ENCODE measurements around the gene SCFD2.
A peak's percentile ranks its signal among the peaks of the same experiment; 100 is the strongest.

Gene SCFD2

GRCh38 chr4:52876069-52876468, 489.8 kb downstream of the SCFD2 start:
- DNase-seq (ENCODE audit: low spot score): no peak

- DNase-seq (ENCODE audit: low spot score): no peak
Measured at GRCh38 chr4:52874948-52875347, 490.9 kb downstream of the SCFD2 start.

GRCh38 chr4:52873861-52874343, 492.0 kb downstream of the SCFD2 start:
- no peak for DNase-seq (ENCODE audit: low spot score)

- no peak for DNase-seq (ENCODE audit: low spot score)
Measured at GRCh38 chr4:52873191-52873590, 492.7 kb downstream of the SCFD2 start.

- DNase-seq (ENCODE audit: low spot score): no peak
Measured at GRCh38 chr4:52870225-52870624, 495.6 kb downstream of the SCFD2 start.

DNA sequence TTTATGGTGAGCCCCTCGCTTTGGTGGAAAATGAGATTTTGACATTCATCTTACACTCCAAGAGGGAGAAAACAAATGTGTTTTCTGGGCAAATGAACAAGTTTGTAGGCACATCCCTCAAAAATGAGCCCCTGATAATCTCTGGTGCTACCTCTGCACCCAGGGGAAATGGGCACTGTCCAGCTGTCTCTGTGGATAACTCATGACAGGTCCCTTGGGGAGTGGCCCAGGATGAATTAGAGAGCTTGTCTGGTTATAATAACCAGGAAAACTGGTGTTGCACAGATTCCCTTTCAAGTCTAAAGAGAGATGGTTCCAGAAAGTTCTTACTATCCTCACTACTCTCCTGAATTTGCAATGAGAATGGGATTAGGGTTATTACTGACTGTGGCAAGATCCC, 496.2 kb downstream of the SCFD2 start:
- no peak for DNase-seq (ENCODE audit: low spot score)

DNA sequence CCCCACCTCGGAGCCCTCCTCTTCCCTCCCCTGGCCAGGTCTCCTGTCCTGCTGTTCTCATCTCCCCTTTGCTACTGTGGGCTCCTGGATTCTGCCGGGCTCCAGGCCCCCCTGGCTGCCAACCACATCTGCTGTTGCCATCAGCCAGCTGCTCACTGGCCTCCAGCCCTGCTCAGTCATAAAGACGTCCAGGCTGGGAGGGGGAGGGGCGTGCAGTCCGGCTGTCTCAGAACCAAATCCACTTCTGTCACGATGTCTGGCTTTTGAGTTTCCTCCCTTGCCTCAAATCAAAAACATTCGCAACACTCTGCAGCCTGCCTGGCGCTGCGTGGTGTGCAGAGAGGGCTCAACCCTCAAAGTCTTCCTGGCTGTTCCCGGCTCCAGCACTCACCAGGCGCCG, 496.7 kb downstream of the SCFD2 start:
- peak; percentile 37 for DNase-seq (ENCODE audit: low spot score)

DNA sequence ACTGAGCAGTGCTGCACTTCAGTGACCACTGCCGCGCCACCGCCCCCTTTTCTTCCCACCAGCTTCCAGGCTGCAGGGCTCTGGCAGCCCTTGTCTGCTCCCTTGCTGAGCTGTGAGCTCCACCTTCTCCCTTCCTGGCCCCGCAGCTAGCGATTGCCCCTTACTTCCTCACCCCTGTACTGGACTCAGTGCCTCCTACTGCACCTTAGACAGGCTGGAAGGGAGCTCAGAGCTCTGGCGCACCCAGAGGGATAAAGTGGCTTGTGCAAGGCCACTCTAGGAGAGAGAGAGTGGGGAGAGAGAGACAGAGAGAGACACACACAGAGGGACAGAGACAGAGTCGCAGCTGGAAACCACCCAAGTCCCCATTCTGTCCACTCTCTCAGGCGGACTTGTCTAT, 497.7 kb downstream of the SCFD2 start:
- no peak for DNase-seq (ENCODE audit: low spot score)

DNA sequence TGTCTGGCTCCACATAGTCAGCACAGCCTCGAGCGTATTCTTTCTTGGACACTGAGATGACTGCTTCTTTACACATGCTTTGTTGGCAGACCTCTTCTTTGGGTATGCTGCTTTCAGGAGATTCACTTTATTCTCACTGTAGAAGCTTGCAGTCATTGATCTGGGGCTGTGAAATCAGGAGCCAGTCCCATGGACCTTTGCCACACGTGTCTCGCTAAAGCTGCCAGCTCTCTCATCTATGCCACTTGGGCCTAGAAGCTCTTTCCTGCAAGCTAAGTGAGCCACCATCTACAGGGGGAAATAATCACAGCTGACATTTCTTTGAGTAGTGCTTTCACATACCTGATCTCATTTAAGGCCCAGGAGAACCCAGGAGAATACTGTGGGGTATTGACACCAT, 498.7 kb downstream of the SCFD2 start:
- DNase-seq (ENCODE audit: low spot score): no peak

DNA sequence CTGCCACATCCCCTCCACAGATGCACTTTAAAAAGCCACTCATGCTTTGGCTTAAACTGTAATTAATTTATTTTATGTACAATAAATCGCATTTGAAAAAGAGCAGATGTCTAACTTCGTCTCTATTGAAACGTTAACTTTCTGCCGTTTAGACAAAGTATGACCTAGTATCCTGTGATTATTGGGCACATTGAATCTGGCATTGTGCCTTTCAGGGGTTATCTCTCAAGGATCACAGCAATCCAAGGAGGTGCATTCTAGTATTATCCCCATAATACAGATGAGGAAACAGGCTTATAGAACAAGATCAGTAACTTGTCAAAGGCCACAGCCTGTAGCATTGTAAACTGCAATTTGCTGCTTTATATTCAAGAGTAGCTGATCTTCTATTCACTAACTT, 499.1 kb downstream of the SCFD2 start:
- no peak for DNase-seq (ENCODE audit: low spot score)

DNA sequence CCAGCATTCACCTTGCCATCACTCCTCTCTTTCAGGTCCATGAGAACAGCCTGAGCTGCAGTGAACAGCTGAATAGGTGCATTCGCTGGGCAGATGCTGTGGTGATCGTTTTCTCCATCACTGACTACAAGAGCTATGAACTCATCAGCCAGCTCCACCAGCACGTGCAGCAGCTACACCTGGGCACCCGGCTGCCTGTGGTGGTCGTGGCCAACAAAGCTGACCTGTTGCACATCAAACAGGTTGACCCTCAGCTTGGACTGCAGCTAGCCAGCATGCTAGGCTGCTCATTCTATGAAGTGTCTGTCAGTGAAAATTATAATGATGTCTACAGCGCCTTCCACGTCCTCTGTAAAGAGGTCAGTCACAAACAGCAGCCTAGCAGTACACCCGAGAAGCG, 500.6 kb downstream of the SCFD2 start:
- no peak for DNase-seq (ENCODE audit: low spot score)

DNA sequence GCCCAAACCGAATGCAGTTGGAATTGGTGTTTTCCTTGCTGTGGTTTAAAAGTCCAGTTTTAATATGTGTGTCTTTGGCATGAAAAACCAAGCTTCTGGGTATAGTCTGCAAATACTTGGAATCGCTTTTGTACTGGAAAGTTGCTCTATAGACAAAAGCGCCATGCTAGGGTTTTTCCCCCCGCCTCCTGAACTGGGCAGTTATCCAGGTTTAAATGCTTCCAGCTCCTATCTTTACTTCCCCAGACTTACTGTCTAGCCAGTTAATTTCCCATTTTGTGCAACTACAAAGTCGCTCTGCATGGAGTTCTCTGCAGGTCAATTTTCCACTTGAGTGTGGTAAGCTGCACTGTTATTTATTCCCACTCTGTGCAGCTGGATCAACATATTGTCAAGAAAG, 501.1 kb downstream of the SCFD2 start:
- DNase-seq (ENCODE audit: low spot score): no peak

- no peak for DNase-seq (ENCODE audit: low spot score)
Measured at GRCh38 chr4:52863324-52863723, 502.5 kb downstream of the SCFD2 start.

- DNase-seq (ENCODE audit: low spot score): no peak
Measured at GRCh38 chr4:52862639-52863161, 503.2 kb downstream of the SCFD2 start.

- DNase-seq (ENCODE audit: low spot score): peak; percentile 96
Measured at GRCh38 chr4:52861879-52862616, 503.8 kb downstream of the SCFD2 start, which contains the start of gene RASL11B. RASL11B (plus strand) TSS chr4:52862317; CDS start chr4:52862508, 191 bp downstream.

GRCh38 chr4:52861171-52861823, 504.6 kb downstream of the SCFD2 start:
- DNase-seq (ENCODE audit: low spot score): no peak

DNA sequence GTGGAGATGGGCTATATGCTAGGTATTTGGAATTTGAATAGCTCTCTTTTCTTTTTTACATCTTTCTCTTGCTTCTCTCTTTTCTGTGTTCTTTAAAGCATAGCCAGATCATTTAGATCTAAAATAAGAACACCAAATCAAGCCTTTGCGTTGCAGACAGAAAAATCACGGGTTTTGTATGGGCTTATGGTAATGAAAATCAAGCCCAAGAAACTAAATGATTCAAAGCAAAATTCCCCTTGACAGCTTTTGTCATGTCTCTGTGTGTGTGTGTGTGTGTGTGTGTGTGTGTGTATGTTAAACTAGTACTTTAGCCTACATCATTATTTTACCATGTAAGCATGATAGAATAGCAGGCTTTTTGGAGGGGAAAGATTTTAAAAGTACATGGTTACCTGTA, 505.5 kb downstream of the SCFD2 start:
- DNase-seq (ENCODE audit: low spot score): no peak

- no peak for DNase-seq (ENCODE audit: low spot score)
Measured at GRCh38 chr4:52856801-52857200, 509.1 kb downstream of the SCFD2 start.

DNA sequence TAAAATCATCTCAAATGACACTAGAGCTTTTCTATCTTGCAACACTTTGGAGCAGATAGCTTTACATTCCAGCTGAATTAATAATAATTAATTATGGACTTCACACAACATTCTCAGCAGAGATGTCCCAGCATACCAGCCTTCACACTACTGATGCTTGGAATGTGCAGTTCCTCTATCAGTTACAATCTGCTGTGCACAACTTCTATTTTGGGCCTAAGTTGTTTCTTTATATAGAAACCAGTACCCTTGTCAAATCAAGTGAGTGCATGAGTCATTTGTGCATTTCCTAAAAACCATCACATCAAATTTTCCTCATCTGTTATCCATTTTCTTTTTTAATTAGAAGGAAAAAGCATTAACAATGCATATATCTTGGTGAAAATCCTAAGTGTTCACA, 512.5 kb downstream of the SCFD2 start:
- DNase-seq (ENCODE audit: low spot score): no peak

- no peak for DNase-seq (ENCODE audit: low spot score)
Measured at GRCh38 chr4:52852711-52853110, 513.1 kb downstream of the SCFD2 start.

DNA sequence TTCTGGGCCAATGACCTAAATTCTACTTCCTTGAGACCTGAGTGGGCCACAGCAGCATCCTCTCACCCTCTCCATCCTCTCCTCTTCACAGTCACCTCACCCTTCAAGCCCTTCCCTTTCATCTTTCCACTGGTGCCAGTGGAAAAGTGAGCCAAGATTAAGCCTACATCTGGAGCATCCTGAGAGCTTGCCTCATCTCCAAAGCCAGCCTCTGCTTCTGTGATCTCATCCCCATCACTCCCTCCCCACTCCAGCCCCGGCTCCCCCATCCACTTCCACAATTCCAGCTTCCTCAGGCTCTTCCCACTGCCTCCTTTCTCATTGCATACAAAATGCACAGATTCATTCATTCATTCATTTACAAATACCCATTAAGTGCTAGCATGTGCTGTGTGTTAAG, 513.8 kb downstream of the SCFD2 start:
- DNase-seq (ENCODE audit: low spot score): no peak

DNA sequence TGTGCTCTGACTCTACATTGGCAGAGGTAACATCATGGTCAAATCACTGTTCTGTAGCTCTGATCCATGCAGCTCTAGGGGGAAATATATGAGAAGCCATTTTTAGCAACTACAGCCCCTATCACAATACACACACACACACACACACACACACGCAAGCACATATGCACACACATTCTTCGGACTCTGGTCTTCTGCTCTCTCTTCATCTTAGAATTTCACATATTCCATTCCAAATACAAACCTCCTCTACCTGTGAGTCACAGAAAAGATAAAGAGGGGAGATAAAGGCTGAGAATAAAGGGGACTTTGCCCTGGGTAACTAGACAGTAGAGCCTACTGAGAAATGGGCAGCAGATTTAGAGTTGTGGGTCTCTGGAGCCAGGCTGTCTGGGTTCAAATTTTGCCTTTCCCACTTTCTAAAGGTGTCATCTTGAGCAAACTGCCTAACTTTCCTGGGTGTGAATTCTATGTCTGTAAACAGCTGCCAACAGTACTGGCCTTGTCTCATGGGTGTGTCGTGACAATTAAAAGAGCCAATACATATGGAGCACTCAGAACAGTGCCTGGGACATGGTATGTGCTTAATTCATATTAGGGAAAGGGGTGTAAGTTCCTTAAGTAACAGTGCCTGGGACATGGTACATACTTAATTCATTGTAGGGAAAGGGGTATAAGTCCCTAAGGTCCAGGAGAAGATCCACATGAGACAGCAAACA, 515.3 kb downstream of the SCFD2 start:
- DNase-seq (ENCODE audit: low spot score): no peak

GRCh38 chr4:52848254-52848653, 517.6 kb downstream of the SCFD2 start:
- no peak for DNase-seq (ENCODE audit: low spot score)
